Measurements from ENCODE around the gene ATCAY. TPM values are rescaled to one million over a fixed set of nuclear protein-coding genes. Genes with fewer than 3 reads are reported as not detected.

The ATCAY gene
- total and polyA plus RNA-seq, 2 of the 4 experiments (the other 2 are of a cell fraction), result 0.31 to 0.36 TPM

- dilution Hi-C loops (cut with HindIII; ENCODE audit: low sequenced_read_pairs, unreplicated experiment), result no loop called here
Observed at GRCh38 chr19:3908266-3909054, 28.0 kb downstream of the ATCAY start.

More at GRCh38 chr19:3908266-3909054, 28.0 kb downstream of the ATCAY start:
- H3K79me1 ChIP-seq (ENCODE audit: low read depth in 1 of 2, low read length in 2 of 2), result no peaks in the 10 kb centered on the region
- no peak for ATAC-seq (ENCODE audit: low read depth)
- no peak overlapping the region for H3K14ac ChIP-seq (replicated peaks; ENCODE audit: low read depth, low read length)
- no peak overlapping the region for H4K8ac ChIP-seq (ENCODE audit: low read depth in 2 of 2, low read length in 2 of 2)
- H3K23ac ChIP-seq (ENCODE audit: low read depth, low read length), result no peak overlapping the region
- no peak overlapping the region for H2BK20ac ChIP-seq (ENCODE audit: low read depth, low read length)
- no peak overlapping the region for H2AK5ac ChIP-seq (ENCODE audit: low read depth, low read length)
- H3K9me1 ChIP-seq (ENCODE audit: insufficient read depth, low read length), result no peaks in the 10 kb centered on the region
- H4K20me1 ChIP-seq (ENCODE audit: insufficient read depth, low read length), result no peaks in the 10 kb centered on the region
- H3K9me3 ChIP-seq (ENCODE audit: control insufficient read depth, insufficient read depth, low read length), result peaks cover 5% of the 10 kb centered on the region; the same call in 1 of the 2 replicates
- BruUV-seq (replicated peaks), result no TSS peak
- H3K4ac ChIP-seq (ENCODE audit: low read depth, low read length), result no peak overlapping the region
- H3K36me3 ChIP-seq (ENCODE audit: control insufficient read depth, insufficient read depth, low read length), result no peaks in the 10 kb centered on the region
- H3K9ac ChIP-seq (ENCODE audit: low read depth, low read length), result no peak overlapping the region
- WGBS, 2 experiments (ENCODE audit: extremely low coverage in 2 of 2, insufficient read length in 1 of 2), result 54% methylated on average over 7 of the region's 14 CpGs; no CpG with 5 or more reads in 1 of the 2 experiments
- H2BK5ac ChIP-seq (ENCODE audit: low read depth, low read length, poor library complexity, severe bottlenecking), result no peak overlapping the region
- intact Hi-C loops (cut with micrococcal nuclease), result no loop called here
- H3K18ac ChIP-seq (ENCODE audit: low read depth, low read length), result no peak overlapping the region
- no peak overlapping the region for H3K4me3 ChIP-seq (ENCODE audit: insufficient read depth, low read depth, low read length)
- ChIA-PET CTCF (no interaction called here), POLR2A (ENCODE audit: unreplicated experiment) (no interaction called here)
- no peak for DNase-seq
- no peaks in the 10 kb centered on the region; the same call in none of the 2 replicates for H3K27me3 ChIP-seq (ENCODE audit: control insufficient read depth, insufficient read depth, low read length)
- in situ Hi-C loops (cut with MboI; ENCODE audit: low sequenced_read_pairs), result no loop called here
- H2AFZ ChIP-seq (replicated peaks; ENCODE audit: low read length, poor library complexity), result no peak overlapping the region
- H2BK120ac ChIP-seq (ENCODE audit: low read depth, low read length), result no peak overlapping the region
- H4K5ac ChIP-seq (ENCODE audit: low read depth, low read length), result no peak overlapping the region
- no peak overlapping the region for H2AK9ac ChIP-seq (replicated peaks; ENCODE audit: low read depth, low read length, poor library complexity)
- no peak overlapping the region for H3K27ac ChIP-seq (ENCODE audit: insufficient read depth, low read length)
- no peak overlapping the region for H3K56ac ChIP-seq (ENCODE audit: extremely low read depth, insufficient read depth, low read length)
- no peak overlapping the region for H3K4me2 ChIP-seq (ENCODE audit: low read depth, low read length)
- TF ChIP-seq SMC3 (IDR thresholded peaks at IDR 0.05; ENCODE audit: low read depth, low read length) (no peak), RFX5 (IDR thresholded peaks at IDR 0.05; ENCODE audit: low read depth, low read length) (no peak), MXI1 (IDR thresholded peaks at IDR 0.05; ENCODE audit: borderline replicate concordance, low read depth, low read length) (no peak), CEBPB (IDR thresholded peaks at IDR 0.05; ENCODE audit: low read depth, low read length) (no peak), CHD1 (IDR thresholded peaks at IDR 0.05; ENCODE audit: low read depth, low read length) (no peak), CTCF (conservative IDR thresholded peaks at IDR 0.05; ENCODE audit: low read depth, low read length) (no peak), MAZ (IDR thresholded peaks at IDR 0.05; ENCODE audit: borderline replicate concordance, low read depth, low read length) (no peak), NFE2L2 (IDR thresholded peaks at IDR 0.05; ENCODE audit: low read depth, low read length) (no peak), RCOR1 (IDR thresholded peaks at IDR 0.05; ENCODE audit: insufficient replicate concordance, low read length) (no peak), USF2 (IDR thresholded peaks at IDR 0.05; ENCODE audit: low read depth, low read length) (no peak), RAD21 (IDR thresholded peaks at IDR 0.05; ENCODE audit: low read length) (no peak), POLR2A (IDR thresholded peaks at IDR 0.05; ENCODE audit: low read depth, low read length) (no peak), BHLHE40 (IDR thresholded peaks at IDR 0.05; ENCODE audit: low read depth, low read length) (no peak), FOS (IDR thresholded peaks at IDR 0.05; ENCODE audit: low read depth, low read length) (no peak)
- TF ChIP-seq, protein P1, sequence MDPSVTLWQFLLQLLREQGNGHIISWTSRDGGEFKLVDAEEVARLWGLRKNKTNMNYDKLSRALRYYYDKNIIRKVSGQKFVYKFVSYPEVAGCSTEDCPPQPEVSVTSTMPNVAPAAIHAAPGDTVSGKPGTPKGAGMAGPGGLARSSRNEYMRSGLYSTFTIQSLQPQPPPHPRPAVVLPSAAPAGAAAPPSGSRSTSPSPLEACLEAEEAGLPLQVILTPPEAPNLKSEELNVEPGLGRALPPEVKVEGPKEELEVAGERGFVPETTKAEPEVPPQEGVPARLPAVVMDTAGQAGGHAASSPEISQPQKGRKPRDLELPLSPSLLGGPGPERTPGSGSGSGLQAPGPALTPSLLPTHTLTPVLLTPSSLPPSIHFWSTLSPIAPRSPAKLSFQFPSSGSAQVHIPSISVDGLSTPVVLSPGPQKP (IDR thresholded peaks at IDR 0.05; ENCODE audit: borderline replicate concordance, low read depth, low read length), result no peak
- no peak overlapping the region for H2BK15ac ChIP-seq (ENCODE audit: low read depth, low read length)
- H3K4me1 ChIP-seq (ENCODE audit: control insufficient read depth, insufficient read depth, low read length), result no peaks in the 10 kb centered on the region
- no peak overlapping the region for H4K91ac ChIP-seq (ENCODE audit: insufficient read depth, low read depth, low read length)
